Measurements from ENCODE around the gene CACNA2D3. TPM values are rescaled to one million over a fixed set of nuclear protein-coding genes. Genes with fewer than 3 reads are reported as not detected.

Gene CACNA2D3
- total RNA-seq, 1 donor from 2014 or later, result 0.29 TPM

DNA sequence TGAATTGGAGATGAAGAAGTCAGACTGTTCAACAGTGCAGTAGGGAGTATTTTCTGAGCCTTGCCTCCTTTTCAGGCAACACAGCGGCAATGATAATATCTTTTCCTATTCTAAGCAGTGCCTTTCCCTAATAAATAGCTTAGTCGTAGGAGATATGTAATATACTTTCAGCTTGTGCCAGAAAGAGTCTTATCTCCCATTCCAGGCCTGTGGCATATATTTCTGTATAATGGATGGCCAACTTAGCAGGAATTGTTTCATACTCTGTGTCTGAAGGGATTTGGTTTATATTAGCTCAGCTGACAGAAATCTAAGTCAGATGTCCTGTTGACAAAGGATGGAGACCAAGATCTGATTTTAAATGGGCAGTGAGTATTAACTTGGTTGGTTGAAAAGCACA is 397.1 kb downstream of the CACNA2D3 start:
- Mint-ChIP-seq H3K4me1 (ENCODE audit: low read depth) (no peaks in the 10 kb centered on the region), H3K36me3 (ENCODE audit: insufficient read depth) (no peaks in the 10 kb centered on the region), H3K27me3 (peaks cover 8% of the 10 kb centered on the region), H3K4me3 (ENCODE audit: low read depth) (no peak overlapping the region), H3K9me3 (ENCODE audit: low read depth) (no peaks in the 10 kb centered on the region), H3K27ac (no peak overlapping the region)
- DNase-seq (ENCODE audit: low spot score, unreplicated experiment), result no peak
- TF ChIP-seq, protein P1, sequence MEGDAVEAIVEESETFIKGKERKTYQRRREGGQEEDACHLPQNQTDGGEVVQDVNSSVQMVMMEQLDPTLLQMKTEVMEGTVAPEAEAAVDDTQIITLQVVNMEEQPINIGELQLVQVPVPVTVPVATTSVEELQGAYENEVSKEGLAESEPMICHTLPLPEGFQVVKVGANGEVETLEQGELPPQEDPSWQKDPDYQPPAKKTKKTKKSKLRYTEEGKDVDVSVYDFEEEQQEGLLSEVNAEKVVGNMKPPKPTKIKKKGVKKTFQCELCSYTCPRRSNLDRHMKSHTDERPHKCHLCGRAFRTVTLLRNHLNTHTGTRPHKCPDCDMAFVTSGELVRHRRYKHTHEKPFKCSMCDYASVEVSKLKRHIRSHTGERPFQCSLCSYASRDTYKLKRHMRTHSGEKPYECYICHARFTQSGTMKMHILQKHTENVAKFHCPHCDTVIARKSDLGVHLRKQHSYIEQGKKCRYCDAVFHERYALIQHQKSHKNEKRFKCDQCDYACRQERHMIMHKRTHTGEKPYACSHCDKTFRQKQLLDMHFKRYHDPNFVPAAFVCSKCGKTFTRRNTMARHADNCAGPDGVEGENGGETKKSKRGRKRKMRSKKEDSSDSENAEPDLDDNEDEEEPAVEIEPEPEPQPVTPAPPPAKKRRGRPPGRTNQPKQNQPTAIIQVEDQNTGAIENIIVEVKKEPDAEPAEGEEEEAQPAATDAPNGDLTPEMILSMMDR (IDR thresholded peaks at IDR 0.05; ENCODE audit: unreplicated experiment), result no peak

- TF ChIP-seq, protein P1 (IDR thresholded peaks at IDR 0.05; ENCODE audit: unreplicated experiment), result no peak
- H3K9me3 Mint-ChIP-seq (ENCODE audit: low read depth), result no peaks in the 10 kb centered on the region
Measured at GRCh38 chr3:54520060-54520459, 397.7 kb downstream of the CACNA2D3 start.

DNA sequence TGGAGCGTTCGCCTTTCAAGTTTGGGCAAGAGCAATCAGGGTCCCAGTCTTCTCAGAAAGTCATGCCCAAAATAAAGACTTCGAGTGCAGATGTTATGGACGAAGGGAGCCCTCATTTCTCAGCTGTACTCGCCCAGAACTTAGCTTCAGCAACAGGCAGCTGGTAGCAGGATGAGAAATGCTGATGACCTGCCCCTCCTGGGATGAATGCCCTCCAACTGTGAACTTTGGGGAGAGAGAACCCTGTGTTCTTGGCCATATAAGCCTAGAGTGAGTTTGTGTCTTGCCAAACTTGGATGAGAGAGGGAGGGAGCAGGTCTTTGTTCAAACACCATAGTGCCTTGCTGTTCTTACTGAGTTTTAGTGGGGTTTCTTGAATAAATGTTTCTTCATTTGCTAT is 405.2 kb downstream of the CACNA2D3 start:
- H3K27me3 Mint-ChIP-seq, result peaks cover 19% of the 10 kb centered on the region
- DNase-seq (ENCODE audit: low spot score, unreplicated experiment), result no peak
- H3K27ac Mint-ChIP-seq, result peak overlapping the region; percentile 13
- H3K36me3 Mint-ChIP-seq (ENCODE audit: insufficient read depth), result no peaks in the 10 kb centered on the region
- H3K4me3 Mint-ChIP-seq (ENCODE audit: low read depth), result no peak overlapping the region
- no peaks in the 10 kb centered on the region for H3K4me1 Mint-ChIP-seq (ENCODE audit: low read depth)
- TF ChIP-seq, protein P1 (IDR thresholded peaks at IDR 0.05; ENCODE audit: unreplicated experiment), result no peak
- peaks cover 8% of the 10 kb centered on the region for H3K9me3 Mint-ChIP-seq (ENCODE audit: low read depth)

More at GRCh38 chr3:54520060-54520459, 397.7 kb downstream of the CACNA2D3 start:
- Mint-ChIP-seq H3K4me1 (ENCODE audit: low read depth) (no peaks in the 10 kb centered on the region), H3K4me3 (ENCODE audit: low read depth) (no peak overlapping the region), H3K36me3 (ENCODE audit: insufficient read depth) (no peaks in the 10 kb centered on the region), H3K27ac (no peak overlapping the region), H3K27me3 (peaks cover 5% of the 10 kb centered on the region)
- no peak for DNase-seq (ENCODE audit: low spot score, unreplicated experiment)

DNA sequence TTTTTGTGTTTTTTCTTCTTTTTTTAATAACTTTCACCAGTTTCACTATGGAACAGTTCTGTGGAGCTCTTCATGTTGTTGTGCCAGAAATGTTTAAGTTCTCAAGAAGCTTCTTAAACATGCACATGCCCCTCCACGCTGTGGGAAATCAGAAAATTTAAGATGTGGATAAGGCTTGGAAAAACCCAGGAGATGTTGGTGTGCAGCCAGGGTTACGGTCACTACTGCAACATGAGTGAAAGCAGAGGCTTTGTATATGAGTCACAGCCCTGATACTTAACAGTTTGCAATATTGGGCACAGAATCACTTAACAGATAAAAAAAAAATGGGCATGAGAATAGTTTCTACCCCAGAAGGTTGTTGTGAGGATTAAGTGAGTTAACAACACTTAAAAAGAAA is 405.6 kb downstream of the CACNA2D3 start:
- H3K9me3 Mint-ChIP-seq (ENCODE audit: low read depth), result peaks cover 8% of the 10 kb centered on the region
- H3K4me3 Mint-ChIP-seq (ENCODE audit: low read depth), result no peak overlapping the region
- no peaks in the 10 kb centered on the region for H3K4me1 Mint-ChIP-seq (ENCODE audit: low read depth)
- DNase-seq (ENCODE audit: low spot score, unreplicated experiment), result no peak
- H3K36me3 Mint-ChIP-seq (ENCODE audit: insufficient read depth), result no peaks in the 10 kb centered on the region
- H3K27me3 Mint-ChIP-seq, result peaks cover 23% of the 10 kb centered on the region
- no peak overlapping the region for H3K27ac Mint-ChIP-seq
- TF ChIP-seq, protein P1 (IDR thresholded peaks at IDR 0.05; ENCODE audit: unreplicated experiment), result no peak

DNA sequence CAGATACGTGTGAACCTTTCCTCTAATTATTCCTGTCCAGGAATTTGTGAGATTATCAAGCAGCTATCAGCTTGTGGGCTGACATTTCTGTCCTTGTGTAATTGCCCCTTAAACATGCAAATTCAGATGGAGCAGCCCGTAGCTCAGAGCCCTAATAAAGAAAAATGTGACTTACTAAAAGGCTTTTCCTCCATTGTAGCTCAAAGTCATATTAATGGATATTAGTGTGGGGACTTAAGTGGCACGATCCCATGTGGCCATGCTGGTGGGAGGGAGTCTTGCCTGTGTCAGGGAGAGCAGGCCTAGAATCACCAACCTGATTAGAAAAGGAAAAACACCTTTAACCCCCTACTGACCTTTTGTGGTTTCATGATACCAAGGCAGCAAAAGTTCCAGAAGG is 406.3 kb downstream of the CACNA2D3 start:
- H3K9me3 Mint-ChIP-seq (ENCODE audit: low read depth), result peaks cover 8% of the 10 kb centered on the region
- no peak overlapping the region for H3K27ac Mint-ChIP-seq
- TF ChIP-seq, protein P1 (IDR thresholded peaks at IDR 0.05; ENCODE audit: unreplicated experiment), result no peak
- no peaks in the 10 kb centered on the region for H3K36me3 Mint-ChIP-seq (ENCODE audit: insufficient read depth)
- no peak overlapping the region for H3K4me3 Mint-ChIP-seq (ENCODE audit: low read depth)
- peaks cover 25% of the 10 kb centered on the region for H3K27me3 Mint-ChIP-seq
- DNase-seq (ENCODE audit: low spot score, unreplicated experiment), result no peak
- no peaks in the 10 kb centered on the region for H3K4me1 Mint-ChIP-seq (ENCODE audit: low read depth)
